HepG2 (cell line): Measurements from ENCODE around the gene DAPK1. TPM values are rescaled to one million over a fixed set of nuclear protein-coding genes. Genes with fewer than 3 reads are reported as not detected.
A peak's percentile ranks its signal among the peaks of the same experiment; 100 is the strongest.

Experiments
- ATAC-seq: fragments of 200-7000 bp; cut with Tn5 transposase; 3 replicates; pipeline ENCODE4 v1.9.1; 2020; ENCODE audit warnings: mild to moderate bottlenecking, moderate library complexity
- BruUV-seq: library from RNA; stranded (reverse); fragments of 400-500 nt; replicated peaks from 2 replicates; lab custom pipeline; 2021; lab: Mats Ljungman, UMichigan
- CTCF ChIA-PET: fragments of 300-600 bp; formaldehyde crosslinking; extraction: SDS; loops from one replicate; lab custom pipeline; 2021; ENCODE audit warnings: low total read pairs, inconsistent platforms, low intra/inter-chr PET ratio; lab: Yijun Ruan, JAX
- POLR2A ChIA-PET: fragments of 350-600 bp; sonication (Branson Sonifier 250); formaldehyde crosslinking; loops from one replicate; lab custom pipeline; 2020; ENCODE audit warnings: antibody characterized with exemption, inconsistent platforms; lab: Yijun Ruan, JAX
- DNase-seq: peaks from one replicate; pipeline ENCODE4 v3.0.0-alpha.2; 2015; ENCODE audit warnings: low spot score
- FAIRE-seq: peaks from 3 replicates; lab custom pipeline; 2011; peaks lifted over from hg19 to GRCh38; lab: Jason Lieb, UNC
- H2AFZ ChIP-seq: one replicate; pipeline ENCODE4 v1.6.1; 2011; ENCODE audit warnings: low read length, inconsistent platforms
- H3K27ac ChIP-seq: fragments of 300-600 bp; 3 replicates; pipeline ENCODE4 v1.8.0; 2011; ENCODE audit warnings: mixed run types, mild to moderate bottlenecking, mixed read lengths, low read length, inconsistent platforms; ENCODE audit not compliant: insufficient read depth; ENCODE audit errors: extremely low read length
- H3K27me3 ChIP-seq, 2 experiments: fragments of 200-600 bp in 1 of 2; 2 replicates in 1 of 2; 3 replicates in 1 of 2; pipeline versions ENCODE4 v1.6.0 to v1.8.0; 2011; ENCODE audit warnings: low read length in 2 of 2, mild to moderate bottlenecking in 2 of 2, moderate library complexity in 2 of 2, inconsistent platforms in 1 of 2; ENCODE audit not compliant: insufficient read depth in 2 of 2, control insufficient read depth in 1 of 2
- H3K36me3 ChIP-seq, 2 experiments: fragments of 200-600 bp in 1 of 2; replicated peaks in 1 of 2; 2 replicates in 1 of 2; 3 replicates in 1 of 2; pipeline versions ENCODE4 v1.5.1 to v1.8.0; 2011; ENCODE audit warnings: low read length in 2 of 2, inconsistent platforms in 1 of 2; ENCODE audit not compliant: insufficient read depth in 2 of 2, control insufficient read depth in 1 of 2
- H3K4me1 ChIP-seq: 2 replicates; pipeline ENCODE4 v1.5.1; 2012; ENCODE audit warnings: low read length, inconsistent platforms; ENCODE audit not compliant: insufficient read depth
- H3K4me2 ChIP-seq: 2 replicates; pipeline ENCODE4 v1.6.0; 2011; ENCODE audit warnings: low read depth, low read length, inconsistent platforms
- H3K4me3 ChIP-seq, 3 experiments: fragments of 200-600 bp in 1 of 3; sonication (generic), shearing (Covaris generic) in 1 of 3; replicated peaks in 1 of 3; 2 replicates each; pipeline ENCODE4 v1.5.1; 2011 to 2016; ENCODE audit warnings: low read length in 3 of 3, inconsistent platforms in 2 of 3, low read depth in 2 of 3, mild to moderate bottlenecking in 2 of 3, control low read depth in 1 of 3, mixed read lengths in 1 of 3; ENCODE audit not compliant: insufficient read depth in 1 of 3
- H3K79me2 ChIP-seq: one replicate; pipeline ENCODE4 v1.6.1; 2011; ENCODE audit warnings: low read length, inconsistent platforms; ENCODE audit not compliant: insufficient read depth
- H3K9ac ChIP-seq: 2 replicates; pipeline ENCODE4 v1.6.0; 2011; ENCODE audit warnings: mild to moderate bottlenecking, low read depth, low read length, inconsistent platforms; ENCODE audit not compliant: insufficient read depth
- H3K9me3 ChIP-seq: 2 replicates; pipeline ENCODE4 v1.5.1; 2012; ENCODE audit warnings: mild to moderate bottlenecking, low read length
- H4K20me1 ChIP-seq: 2 replicates; pipeline ENCODE4 v1.6.0; 2011; ENCODE audit warnings: inconsistent platforms, mild to moderate bottlenecking, low read length, moderate library complexity; ENCODE audit not compliant: insufficient read depth
- NCOA2 ChIP-seq: sonication (generic); formaldehyde crosslinking; IDR thresholded peaks from 2 replicates; pipeline ENCODE4 v1.8.0; 2022; ENCODE audit warnings: inconsistent platforms
- SOX13 ChIP-seq, 3 experiments: fragments of 450-650 bp in 1 of 3; sonication (generic) in 1 of 3; formaldehyde crosslinking in 1 of 3; IDR thresholded peaks in 2 of 3; conservative IDR thresholded peaks in 1 of 3; 2 replicates each; pipeline versions ENCODE4 v1.5.0 to v1.6.1; 2016 to 2020; ENCODE audit warnings: antibody characterized with exemption in 1 of 3, mild to moderate bottlenecking in 1 of 3, missing compliant biosample characterization in 1 of 3, missing genetic modification reagents in 1 of 3, moderate library complexity in 1 of 3
- ZNF138 ChIP-seq: sonication (generic); formaldehyde crosslinking; IDR thresholded peaks from 2 replicates; pipeline ENCODE4 v1.5.0; 2020; ENCODE audit warnings: mild to moderate bottlenecking, low read depth, missing genetic modification reagents
- ZNF609 ChIP-seq: sonication (generic); formaldehyde crosslinking; IDR thresholded peaks from 2 replicates; pipeline ENCODE4 v1.4.0; 2020; ENCODE audit warnings: mild to moderate bottlenecking, missing genetic modification reagents, borderline replicate concordance
- ZNF747 ChIP-seq: sonication (generic); formaldehyde crosslinking; IDR thresholded peaks from 2 replicates; pipeline ENCODE4 v1.8.1; 2023; ENCODE audit warnings: missing genetic modification reagents, mild to moderate bottlenecking, borderline replicate concordance
- ZNF772 ChIP-seq: sonication (generic); formaldehyde crosslinking; IDR thresholded peaks from 2 replicates; pipeline ENCODE4 v1.5.0; 2020; ENCODE audit warnings: mild to moderate bottlenecking, missing genetic modification reagents
- WGBS: methylation state at CpG from one replicate; pipeline ENCODE4 v1.1.6; 2017; ENCODE audit warnings: low lambda C conversion rate; 5-methylcytosine and 5-hydroxymethylcytosine counted together
- in situ Hi-C: cut with HindIII; loops from 2 replicates; pipeline ENCODE4 v1.10.0; 2017; ENCODE audit warnings: low pct_unique_long_range_greater_than_20kb; ENCODE audit not compliant: extremely low pct_ligation_motif_present
- intact Hi-C: fragments of 100-400 bp; cut with micrococcal nuclease; formaldehyde crosslinking; loops from one replicate; pipeline ENCODE4 v1.10.0; 2022; ENCODE audit not compliant: unreplicated experiment
- polyA plus RNA-seq, 8 experiments: library from polyadenylated mRNA; depleted of rRNA in 3 of 8; stranded (reverse) in 7 of 8; unstranded in 1 of 8; fragments of >200 nt; fragmentation: Illumina TruSeq in 4 of 8; extraction: Trizol in 4 of 8; gene quantifications; 2 replicates each; pipeline versions ENCODE4 v1.2.1 to v1.2.3, GENCODE V29; 2011 to 2016; ENCODE audit warnings: low read depth in 4 of 8, missing spikeins in 1 of 8, mixed read lengths in 1 of 8; ENCODE audit not compliant: insufficient read depth in 1 of 8
- total RNA-seq, 5 experiments: library from RNA; depleted of rRNA; stranded (reverse); fragments of >200 nt; fragmentation: Illumina TruSeq; extraction: Trizol; gene quantifications; 2 replicates each; pipeline ENCODE4 v1.2.3, GENCODE V29; 2016; ENCODE audit warnings: low read depth in 1 of 5

DAPK1 gene
- total and polyA plus RNA-seq, 2 of the 13 experiments (the other 11 are each of a cell fraction or from before 2014, with no cell fraction given), result 35.7 to 35.9 TPM

DNA sequence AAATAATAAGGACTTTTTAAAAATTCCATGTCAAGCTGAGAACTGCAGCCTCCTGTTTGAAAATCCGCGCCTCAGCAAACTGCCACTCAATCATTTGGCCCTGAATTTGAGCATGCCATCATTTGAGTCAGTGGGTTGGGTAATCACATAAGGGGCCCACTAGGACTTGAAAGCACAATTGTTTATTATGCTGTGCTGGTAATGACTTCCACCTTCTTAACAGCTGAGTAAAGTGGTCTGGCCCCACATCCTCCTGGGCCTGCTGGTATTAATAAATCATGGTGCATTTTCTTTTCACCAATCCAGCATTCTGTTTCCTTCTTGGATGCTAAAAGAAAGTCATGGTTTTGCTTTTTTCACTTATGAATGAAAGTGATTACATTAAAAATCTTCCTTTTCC, 125.3 kb downstream of the DAPK1 start:
- Histone ChIP-seq H3K79me2 (no peaks in the 10 kb centered on the region), H3K4me1 (peaks cover 11% of the 10 kb centered on the region; the same call in 1 of the 2 replicates), H3K27me3 (no peaks in the 10 kb centered on the region), H3K27ac (no peak overlapping the region), H4K20me1 (no peaks in the 10 kb centered on the region), H3K9ac (no peak overlapping the region), H3K36me3 (peaks cover 9 to 48% of the 10 kb centered on the region in 2 experiments; a peak in 4 of 5 replicates), H2AFZ (no peak overlapping the region), H3K4me2 (no peak overlapping the region), H3K9me3 (no peaks in the 10 kb centered on the region), H3K4me3 (no peak overlapping the region)
- intact Hi-C loops (no loop called here), in situ Hi-C loops (no loop called here)
- POLR2A ChIA-PET, result interaction anchor here (1.7 to 2.0 kb wide), 2 partner anchors 9 to 10 kb away, joined by 5 read pairs; no protein-coding TSS in a partner anchor
- CTCF ChIA-PET, result no interaction called here
- BruUV-seq, result no TSS peak
- DNase-seq (peak; percentile 25), ATAC-seq (no peak), FAIRE-seq (no peak)
- WGBS, result 94% methylated on average over 2 of the region's 2 CpGs
- TF ChIP-seq ZNF138 (no peak), ZNF609 (CRISPR knock-in tag) (no peak), SOX13 (IDR thresholded peaks at IDR 0.05) (no peak), SOX13 (CRISPR knock-in tag; conservative IDR thresholded peaks at IDR 0.05 in 1 of 2, IDR thresholded peaks at IDR 0.05 in 1 of 2) (peak in 1 of 2 experiments; percentile 32; a peak in 1 of 4 replicates), ZNF772 (CRISPR knock-in tag) (no peak), NCOA2 (no peak), ZNF747 (CRISPR knock-in tag) (no peak)
